ENCODE results near the gene DNAH7.
A peak's percentile ranks its signal among the peaks of the same experiment; 100 is the strongest.

The DNAH7 gene

DNA sequence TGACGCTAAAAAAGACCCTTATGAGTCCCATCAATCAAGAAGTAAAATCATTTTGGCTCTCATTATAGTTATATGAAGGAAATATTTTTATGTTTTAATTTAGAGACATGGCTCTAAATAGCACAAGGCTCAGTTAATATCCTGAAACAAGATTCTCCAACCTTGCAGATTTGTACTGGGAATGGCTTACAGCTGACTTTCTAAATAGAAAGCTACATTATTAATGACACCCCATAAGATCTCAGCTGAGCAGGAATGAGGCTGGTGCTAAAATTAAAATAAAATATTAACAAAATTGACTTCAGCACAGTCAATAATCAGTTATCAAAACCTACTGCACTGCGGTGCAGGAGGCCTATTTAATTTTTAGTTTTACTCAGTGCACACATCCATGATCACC, 274.8 kb downstream of the DNAH7 start:
- no peak for FAIRE-seq

DNA sequence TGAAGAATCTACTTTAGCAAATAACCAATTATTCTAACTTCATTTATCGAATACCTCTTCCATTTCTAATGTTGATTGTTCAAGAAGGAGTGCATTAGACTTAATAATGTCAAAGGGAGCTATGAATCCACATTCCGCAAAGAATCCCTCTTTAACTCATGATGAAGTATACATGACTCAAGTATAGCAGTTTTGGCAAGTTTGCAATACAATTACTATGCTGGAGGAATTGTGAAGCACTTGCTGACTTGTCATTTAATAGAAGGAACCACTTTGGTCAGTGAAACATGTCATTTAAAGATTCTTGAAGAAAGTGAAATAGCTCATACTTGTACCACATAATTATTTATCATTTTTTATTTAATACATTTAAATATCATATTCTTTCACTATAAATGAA, 286.5 kb downstream of the DNAH7 start:
- no peak for FAIRE-seq

DNA sequence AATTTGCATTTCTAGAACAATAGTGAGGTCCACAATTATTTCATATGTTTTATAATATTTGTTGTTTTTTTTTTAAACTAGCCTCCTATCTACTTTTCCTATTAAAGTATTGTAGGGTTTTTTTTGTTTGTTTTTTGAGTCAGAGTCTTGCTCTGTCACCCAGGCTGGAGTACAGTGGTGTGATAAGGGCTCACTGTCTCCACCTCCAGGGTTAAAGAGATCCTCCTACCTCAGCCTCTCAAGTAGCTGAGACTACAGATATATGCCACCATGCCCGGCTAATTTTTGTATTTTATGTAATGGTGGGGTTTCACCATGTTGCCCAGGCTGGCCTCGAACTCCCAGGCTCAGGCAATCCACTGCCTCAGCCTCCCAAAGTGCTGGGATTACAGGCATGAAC, 289.1 kb downstream of the DNAH7 start:
- FAIRE-seq, result no peak

DNA sequence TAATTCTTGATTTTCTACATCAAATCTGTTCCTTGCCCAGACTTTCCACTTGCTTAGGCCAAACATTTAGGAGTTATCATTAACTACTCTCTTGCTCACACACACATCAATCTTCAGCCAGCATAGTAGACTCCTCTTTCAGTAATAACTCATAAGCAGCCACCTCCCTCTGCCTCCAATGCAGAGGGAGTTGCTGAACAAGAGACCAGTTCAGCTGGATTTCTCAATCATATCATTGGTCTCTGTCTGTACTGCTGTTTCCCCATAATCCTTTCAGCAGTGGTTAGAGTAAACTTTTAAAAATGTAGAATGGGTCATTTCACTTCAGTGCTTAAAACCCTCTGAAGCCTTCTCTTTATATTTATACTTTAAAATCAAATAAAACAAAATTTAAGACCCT, 298.7 kb downstream of the DNAH7 start:
- FAIRE-seq, result no peak

DNA sequence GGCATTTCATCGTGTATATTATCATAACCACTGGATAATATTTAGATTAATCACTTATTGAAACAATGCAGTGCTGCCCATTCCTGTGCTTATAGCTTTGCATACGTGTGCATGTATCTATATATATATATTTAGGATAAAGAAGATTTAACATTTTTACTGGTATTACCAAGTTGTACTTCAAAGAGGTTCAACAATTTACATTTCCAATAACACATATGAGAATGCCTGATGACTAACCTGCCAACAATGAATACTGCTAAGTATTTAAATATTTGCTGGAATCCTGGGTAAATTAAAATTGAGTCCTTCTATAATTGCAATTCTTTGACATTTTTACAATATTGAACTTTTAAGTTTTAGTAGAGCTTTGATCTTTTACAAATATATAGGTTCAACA, 300.2 kb downstream of the DNAH7 start:
- no peak for FAIRE-seq

DNA sequence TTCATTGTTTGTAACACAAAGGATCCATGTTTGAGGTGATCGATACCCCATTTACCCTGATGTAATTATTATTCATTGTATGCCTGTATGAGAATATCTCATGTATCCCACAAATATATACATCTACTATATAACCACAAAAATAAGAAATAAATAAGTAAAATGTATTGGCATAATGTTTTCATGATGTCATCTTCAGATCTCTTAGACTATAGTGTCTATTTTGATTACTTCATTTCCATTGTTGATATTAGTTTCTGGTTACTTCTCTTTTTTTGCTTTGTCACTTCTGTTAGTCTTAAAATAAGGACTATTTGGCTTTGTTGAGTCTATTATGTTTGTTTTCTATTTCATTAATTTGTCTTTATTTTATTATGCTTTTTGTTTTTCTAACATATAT, 301.9 kb downstream of the DNAH7 start:
- FAIRE-seq, result peak; percentile 13

DNA sequence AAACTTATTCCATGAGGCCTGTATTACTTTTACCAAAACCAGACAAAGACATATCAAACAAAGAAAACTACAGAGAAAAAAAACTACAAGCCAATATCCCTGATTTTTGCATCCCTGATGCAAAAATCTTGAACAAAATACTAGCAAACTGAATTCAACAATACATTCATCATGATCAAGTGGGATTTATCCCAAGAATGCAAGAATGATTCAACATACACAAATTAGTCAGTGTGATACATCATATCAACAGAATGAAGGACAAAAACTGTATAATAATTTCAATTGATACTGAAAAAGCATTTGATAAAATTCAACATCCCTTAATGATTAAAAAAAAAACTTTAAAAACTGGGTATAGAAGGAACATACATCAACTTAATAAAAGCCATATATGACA, 304.8 kb downstream of the DNAH7 start:
- no peak for FAIRE-seq

DNA sequence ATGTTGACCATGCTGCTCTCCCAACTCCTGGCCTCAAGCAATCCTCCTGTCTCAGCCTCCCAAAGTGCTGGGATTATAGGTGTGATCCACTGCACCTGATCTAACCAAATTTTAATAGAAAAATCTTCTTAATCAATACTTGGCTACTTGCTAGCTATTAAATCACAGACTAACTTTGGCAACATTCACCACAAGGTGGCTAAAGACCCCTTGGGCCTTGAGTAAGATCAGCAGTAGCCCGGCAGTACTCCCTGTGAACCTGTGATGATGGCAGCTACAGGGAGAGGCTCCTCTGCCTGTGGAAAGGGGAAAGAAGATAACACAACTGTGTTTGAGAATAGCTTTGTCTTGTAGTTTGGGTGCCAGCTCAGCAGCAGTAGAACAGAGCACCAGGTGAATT, 308.8 kb downstream of the DNAH7 start:
- no peak for FAIRE-seq

DNA sequence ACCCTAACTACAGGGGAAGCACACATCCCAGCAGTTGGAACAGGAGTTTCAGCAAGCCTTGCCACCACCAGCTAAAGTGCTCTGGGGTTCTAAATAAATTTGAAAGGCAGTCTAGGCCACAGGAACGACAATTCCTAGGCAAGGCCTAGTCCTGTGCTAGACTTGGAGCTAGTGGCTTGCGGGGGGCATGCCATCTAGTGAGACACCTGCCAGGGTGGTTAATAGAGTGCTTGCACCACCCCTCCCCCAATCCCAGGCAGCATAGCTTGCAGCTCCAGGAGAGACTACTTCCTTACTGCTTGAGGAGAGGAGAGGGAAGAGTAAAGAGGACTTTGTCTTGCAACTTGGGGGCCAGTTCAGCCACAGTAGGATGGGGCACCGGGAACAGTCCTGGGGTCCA, 309.8 kb downstream of the DNAH7 start:
- FAIRE-seq, result no peak

DNA sequence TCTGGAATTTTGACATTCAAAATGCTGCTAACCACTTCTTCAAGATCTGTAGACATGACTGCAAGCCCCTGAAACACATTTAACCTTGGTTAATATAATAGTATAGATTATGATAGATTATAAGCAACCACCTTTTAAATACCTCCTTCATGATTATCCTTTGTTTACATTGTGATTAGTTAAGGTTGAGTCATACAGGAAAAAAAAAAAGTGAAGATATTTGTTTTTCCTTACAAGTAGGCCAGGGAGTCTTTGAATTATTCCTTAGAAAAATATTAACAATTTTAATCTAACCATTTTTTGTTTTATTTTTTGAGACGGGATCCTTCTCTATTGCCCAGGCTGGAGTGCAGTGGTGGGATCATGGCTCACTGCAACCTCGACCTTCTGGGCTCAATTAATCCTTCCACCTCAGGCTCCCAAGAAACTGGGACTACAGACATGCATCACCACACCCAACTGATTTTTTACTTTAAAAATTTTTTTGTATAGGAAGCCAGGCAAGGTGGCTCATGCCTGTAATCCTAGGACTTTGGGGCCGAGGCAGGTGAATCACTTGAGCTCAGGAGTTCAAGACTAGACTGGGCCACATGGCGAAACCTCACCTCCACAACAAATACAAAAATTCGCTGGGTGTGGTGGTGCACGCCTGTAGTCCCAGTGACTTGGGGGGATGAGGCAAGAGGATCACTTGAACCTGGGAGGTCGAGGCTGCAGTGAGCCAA, 312.3 kb downstream of the DNAH7 start:
- no peak for FAIRE-seq

DNA sequence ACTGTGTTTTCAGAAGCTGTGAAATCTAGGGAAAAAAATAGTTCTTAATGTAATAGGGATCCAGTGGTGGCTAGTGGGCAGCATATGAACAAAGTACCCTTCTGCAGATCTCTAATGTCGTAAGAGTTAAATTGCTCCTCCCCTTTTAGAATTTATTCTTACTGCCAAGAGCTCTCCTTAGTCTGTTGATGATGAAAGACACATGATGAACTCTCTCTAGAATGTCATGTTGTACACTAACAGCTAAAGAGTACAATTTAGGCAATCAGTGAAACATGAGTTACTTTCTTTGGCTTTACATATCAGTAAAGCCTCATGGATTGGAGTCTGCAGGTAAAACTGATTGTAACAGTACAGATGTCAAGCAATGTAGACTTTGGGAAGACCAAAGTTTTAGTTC, 327.4 kb downstream of the DNAH7 start:
- no peak for FAIRE-seq

DNA sequence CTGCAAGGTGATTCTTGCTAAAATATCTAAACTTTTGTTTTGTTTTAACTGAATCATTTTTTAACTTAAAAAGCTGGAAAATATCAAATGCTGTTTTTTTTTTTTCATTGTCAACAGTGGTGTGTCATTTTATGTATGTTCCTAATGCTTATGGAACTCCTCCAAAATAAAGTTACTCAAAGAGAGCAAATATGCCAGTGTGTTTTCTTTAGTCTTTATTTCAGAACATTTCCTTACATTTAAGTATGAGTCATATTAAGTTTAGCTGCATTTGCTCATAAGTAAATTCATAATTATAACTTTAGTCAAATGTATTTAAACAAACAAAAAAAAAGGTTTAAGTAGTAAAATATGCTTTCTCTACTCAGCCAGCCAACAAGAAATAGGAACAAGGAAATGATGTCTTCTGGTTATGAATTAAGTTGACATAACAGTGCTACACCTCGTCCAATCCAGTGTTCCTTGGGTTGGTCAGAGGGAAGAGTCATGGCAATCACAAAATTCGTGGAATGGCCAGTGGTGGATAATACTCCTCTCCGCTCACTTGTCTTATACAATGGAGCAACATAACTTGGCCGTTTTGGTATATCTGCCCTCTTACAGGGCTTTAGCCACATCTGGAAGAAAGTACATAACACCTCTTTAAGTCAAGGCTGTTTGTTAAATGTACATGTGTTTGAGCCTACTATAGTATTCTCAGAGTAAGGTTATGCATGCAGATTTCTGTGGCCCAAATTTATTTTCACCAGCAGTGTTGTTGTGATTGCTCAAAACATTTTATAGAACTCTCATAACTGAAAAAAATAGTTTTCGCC, 330.9 kb downstream of the DNAH7 start:
- no peak for FAIRE-seq

DNA sequence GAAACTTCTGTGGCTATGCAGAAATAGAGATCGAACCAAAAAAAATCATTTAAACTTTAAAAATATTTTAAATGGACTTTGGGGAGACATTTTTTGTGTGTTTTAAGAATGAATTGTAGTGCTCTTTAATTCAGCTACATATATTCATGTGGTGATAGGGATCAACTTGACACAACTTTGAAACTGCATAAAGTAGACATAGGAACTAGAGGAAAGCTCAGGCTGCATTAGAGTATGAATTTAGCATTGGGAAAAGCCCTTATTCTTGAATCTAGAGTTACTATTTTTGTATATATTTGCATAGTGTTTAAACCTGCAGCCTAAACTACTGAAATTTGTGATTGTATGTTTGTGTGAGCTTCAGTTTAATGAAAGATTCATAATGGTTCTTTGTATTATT, 333.3 kb downstream of the DNAH7 start:
- FAIRE-seq, result no peak

DNA sequence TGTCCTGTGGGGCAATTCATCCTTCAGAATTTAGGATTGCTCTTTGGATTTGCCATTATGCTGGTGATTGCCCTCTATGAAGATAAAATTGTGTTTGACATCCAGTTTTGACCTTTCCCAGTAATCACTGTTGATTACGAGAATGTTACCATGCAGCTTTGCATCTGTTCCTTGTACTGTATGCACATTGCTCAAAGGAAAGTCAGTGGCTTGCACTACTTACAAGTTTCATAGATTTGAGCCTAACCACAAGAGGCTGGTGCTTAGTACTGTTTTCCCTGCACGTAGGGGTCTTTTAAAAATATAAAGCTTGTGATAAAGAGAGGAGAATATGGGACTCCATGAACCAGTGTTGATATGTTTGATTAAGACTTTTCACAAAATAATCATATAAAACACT, 333.7 kb downstream of the DNAH7 start:
- no peak for FAIRE-seq

DNA sequence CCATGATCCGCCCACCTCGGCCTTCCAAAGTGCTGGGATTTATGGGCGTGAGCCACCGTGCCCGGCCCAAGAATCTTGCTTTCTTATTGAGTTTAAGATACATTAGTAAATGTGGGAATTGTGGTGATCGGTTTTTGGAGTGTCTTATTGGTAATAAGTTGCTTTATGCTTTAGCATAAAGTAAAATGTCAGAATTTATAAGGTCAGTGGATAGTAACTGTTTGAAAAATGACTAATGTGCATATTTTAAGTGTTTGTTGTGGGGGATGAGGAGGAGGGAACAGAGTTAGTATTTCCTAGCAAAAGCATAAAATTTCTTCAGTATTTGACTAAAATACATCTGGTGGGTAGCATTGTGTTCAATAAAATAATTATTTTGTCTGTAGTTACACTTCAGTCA, 334.2 kb downstream of the DNAH7 start:
- no peak for FAIRE-seq

DNA sequence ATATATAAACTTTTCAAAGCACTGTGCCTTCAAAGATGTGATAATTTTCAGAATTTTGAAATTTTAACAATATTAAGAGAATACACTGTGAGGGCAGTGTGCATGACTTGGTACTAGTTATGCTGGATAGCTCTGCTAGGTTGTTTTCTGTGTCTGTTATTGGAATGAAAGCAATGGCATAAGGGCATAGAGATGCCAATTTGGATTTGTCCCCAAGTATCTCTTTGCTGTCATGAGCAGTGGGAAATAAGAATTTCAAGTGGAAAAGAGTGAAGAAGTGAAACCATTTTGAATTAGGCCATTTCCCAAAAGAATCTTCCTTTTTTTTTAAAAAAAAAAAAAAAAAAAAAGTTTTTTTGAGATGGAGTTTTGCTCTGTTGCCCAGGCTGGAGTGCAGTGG, 334.8 kb downstream of the DNAH7 start:
- no peak for FAIRE-seq

DNA sequence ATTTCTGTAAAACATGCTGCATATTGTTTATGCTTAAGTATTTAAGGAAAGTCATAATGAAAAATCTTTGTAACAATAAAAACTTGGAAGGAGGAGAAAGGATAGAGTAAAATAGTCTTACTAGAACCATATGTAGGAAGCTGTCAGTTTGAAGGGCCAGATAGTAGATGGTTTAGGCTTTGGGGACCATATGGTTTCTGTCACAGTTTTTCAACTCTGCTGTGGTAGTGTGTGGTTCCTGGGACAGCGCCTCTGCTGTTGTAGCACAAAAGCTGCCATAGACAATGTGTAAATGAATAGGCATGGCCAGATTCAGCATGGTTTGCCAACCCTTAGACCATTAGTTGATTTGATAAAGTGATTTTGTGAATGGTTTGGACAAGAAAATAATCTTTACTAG, 336.1 kb downstream of the DNAH7 start:
- no peak for FAIRE-seq

DNA sequence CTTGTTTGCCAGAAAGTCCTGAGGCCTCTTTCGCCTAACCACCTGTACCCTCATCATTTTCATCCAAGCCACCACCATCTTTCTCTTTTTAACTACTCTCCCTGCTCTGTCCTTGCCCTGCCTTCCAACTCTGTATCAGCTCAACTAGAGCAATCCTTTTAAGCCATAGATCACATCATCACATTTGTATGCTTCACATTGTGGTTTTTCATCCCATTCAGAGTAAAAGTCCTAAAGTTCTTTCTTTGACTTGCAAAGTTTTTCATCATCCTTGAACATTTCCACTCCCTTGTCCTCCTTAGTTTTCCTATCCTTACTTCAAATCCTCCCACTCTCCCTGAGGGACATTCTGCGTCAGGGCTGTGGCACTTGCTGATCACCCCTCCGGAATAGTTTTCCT, 337.7 kb downstream of the DNAH7 start:
- no peak for FAIRE-seq

DNA sequence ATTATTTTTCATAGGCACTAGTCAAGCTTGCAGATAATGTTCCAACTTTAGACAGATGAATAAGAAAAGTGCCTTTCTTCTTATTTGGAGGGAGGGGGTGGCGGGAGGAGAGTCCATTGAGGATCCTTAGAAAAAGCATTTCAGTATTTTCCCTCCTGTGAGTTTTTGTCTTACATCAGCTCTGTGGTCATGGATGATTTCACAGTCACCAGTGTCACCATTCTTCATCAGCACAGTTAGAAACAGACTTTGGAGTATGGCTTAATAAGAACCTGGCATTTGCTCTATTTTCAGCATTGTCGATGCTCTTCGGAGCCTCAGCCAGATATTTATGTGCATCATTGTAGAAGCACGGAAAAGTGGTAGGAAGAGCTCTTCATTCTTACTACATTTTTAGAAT, 341.5 kb downstream of the DNAH7 start:
- no peak for FAIRE-seq

DNA sequence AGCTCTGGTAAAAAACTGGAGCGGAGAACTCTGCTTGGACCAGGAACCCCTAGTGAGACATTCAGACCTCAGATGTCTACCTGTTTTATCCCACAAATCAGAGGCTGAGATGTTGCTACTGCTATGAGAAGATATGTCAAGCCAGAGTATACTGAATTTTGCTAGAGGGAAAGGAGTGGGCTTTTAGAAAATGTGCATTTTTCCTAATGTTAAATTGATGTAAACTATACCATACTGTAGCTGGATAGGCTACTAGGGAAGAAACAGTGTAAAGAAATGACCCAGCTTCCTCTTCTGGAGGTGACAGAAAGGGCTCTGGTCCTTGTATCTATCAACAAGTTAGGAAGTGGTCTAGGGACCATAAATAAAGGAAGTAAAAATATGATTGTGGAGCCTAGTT, 346.6 kb downstream of the DNAH7 start:
- no peak for FAIRE-seq

DNA sequence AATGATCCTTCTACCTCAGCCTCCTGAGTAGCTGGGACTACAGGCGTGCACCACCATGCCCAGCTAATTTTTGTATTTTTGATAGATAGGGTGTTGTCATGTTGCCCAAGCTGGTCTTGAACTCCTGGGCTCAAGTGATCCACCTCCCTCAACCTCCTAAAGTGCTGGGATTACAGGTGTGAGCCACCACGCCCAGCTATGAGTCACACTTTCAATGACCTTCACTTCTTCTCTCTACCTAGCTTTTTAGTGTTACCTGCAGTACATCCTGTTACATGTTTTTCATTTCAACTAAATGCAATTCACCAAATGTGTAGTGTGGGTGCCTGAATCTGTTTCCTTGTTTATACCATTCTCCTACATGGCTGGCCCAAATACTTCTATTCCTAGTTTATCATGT, 347.6 kb downstream of the DNAH7 start:
- no peak for FAIRE-seq

DNA sequence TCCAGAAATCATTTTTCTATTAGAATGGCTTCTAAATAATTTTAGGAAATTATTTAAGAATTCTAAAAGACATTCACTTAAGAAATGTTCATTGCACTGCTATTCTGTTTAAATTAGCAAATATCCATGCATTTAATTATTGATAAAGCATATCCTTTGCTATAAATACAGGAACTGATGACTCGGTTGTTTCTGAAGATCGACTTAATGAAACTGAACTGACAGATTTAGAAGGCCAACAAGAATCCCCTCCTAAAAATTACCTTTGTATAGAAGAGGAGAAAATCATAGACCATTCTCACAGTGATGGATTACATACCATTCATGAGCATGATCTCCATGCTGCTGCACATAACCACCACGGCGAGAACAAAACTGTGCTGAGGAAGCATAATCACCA, 352.2 kb downstream of the DNAH7 start:
- peak; percentile 3 for FAIRE-seq

DNA sequence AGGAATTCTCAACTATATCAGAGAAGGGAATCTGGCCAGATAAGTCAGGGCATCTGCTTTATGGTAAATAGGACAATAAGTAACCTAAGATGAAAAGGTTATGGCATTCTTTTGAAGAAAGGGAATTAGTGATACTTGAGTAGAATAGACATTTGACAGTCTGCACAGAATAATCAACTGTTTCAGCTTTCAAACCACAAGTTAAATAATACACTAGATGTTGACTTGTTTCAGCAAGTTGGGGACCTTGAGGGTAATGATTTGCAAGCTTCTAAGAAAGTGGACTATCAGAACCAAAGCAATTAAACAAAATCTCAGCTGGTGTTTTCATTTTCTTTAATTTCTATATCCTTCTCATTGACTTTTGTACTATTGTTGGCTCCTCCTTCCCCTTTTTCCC, 357.2 kb downstream of the DNAH7 start:
- no peak for FAIRE-seq

DNA sequence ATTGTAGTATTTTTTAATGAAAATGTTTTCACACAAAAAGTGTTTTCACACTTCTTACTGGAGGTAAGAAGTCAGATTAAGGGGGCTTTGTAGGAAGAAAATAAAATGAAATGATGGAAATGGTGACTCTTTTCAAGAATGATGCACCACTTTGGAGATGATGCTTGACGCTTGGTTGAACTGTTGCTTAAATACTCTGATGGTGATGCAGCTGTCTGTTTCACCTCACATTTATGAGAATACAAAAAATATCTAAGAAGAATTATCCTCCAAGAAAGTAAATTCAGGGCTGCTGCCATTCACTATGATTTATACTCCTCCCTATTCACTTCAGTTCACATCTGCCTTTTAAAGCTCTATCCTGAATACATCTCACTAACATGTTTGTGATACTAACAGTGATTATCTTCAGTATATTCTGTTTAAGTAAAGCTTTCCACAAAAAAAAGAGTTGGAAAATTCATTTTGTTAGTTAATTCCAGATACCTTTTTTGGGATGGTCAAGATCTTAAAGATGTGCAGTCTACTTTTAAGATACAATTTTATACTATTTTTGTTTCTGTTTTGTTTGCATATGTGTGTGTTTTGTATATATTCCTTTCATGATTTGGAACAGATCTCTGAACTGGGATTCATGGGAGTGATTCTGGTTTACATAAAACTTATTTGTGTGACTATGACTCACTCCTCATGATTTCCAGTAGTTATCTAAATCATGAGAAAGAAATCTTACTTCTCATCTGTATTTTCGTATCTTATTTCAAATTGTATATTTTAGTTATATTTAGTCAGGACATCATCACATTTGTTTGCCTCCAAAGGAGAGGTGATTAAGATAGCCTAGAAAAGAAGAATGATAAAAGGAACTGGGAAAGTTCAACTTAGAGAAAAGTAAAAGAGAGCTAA, 358.5 kb downstream of the DNAH7 start:
- FAIRE-seq, result no peak
